GM12878 (cell line): ENCODE results near the gene KCNQ1. TPM values are rescaled to one million over a fixed set of nuclear protein-coding genes. Genes with fewer than 3 reads are reported as not detected.

Experiments used
- ATAC-seq: fragments of 200-7000 bp; cut with Tn5 transposase; 3 replicates; pipeline ENCODE4 v1.9.1; 2020; ENCODE audit warnings: mild to moderate bottlenecking, moderate library complexity
- BruUV-seq: library from RNA; stranded (reverse); fragments of 400-500 nt; replicated peaks from 2 replicates; lab custom pipeline; 2021; lab: Mats Ljungman, UMichigan
- CTCF ChIA-PET: fragments of 300-600 bp; sonication (Branson Sonifier 250); formaldehyde crosslinking; extraction: SDS; loops from one replicate; lab custom pipeline; 2021; ENCODE audit warnings: inconsistent platforms; lab: Yijun Ruan, JAX
- POLR2A ChIA-PET: fragments of 350-600 bp; formaldehyde crosslinking; extraction: SDS; loops from one replicate; lab custom pipeline; 2021; ENCODE audit warnings: inconsistent platforms; lab: Charles Lee
- RAD21 ChIA-PET: fragments of 300-600 bp; sonication (Branson Sonifier 250); formaldehyde crosslinking; loops from one replicate; lab custom pipeline; 2023; ENCODE audit warnings: antibody characterized with exemption; ENCODE audit not compliant: unreplicated experiment; lab: Charles Lee
- SMC1A ChIA-PET: fragments of 300-600 bp; sonication (Branson Sonifier 250); formaldehyde crosslinking; loops from one replicate; lab custom pipeline; 2023; ENCODE audit not compliant: unreplicated experiment, uncharacterized antibody; lab: Charles Lee
- DNase-seq: peaks from one replicate; pipeline ENCODE4 v3.0.0-alpha.2; 2011; ENCODE audit warnings: low read depth, low spot score
- FAIRE-seq: peaks from 3 replicates; lab custom pipeline; 2011; peaks lifted over from hg19 to GRCh38; lab: Jason Lieb, UNC
- H2AFZ ChIP-seq: 2 replicates; pipeline ENCODE4 v1.6.0; 2011; ENCODE audit warnings: low read depth, low read length, control low read depth; ENCODE audit not compliant: control insufficient read depth
- H3K27ac ChIP-seq: 2 replicates; pipeline ENCODE4 v1.5.1; 2011; ENCODE audit warnings: control low read depth; ENCODE audit not compliant: control insufficient read depth, insufficient read depth
- H3K27me3 ChIP-seq, 2 experiments: replicated peaks in 1 of 2; 2 replicates each; pipeline versions ENCODE4 v1.6.0 to v1.6.1; 2011; ENCODE audit warnings: low read length in 1 of 2; ENCODE audit not compliant: control insufficient read depth in 2 of 2, insufficient read depth in 2 of 2
- H3K36me3 ChIP-seq, 2 experiments: 2 replicates each; pipeline ENCODE4 v1.5.1; 2011; ENCODE audit warnings: low read length in 1 of 2; ENCODE audit not compliant: control insufficient read depth in 2 of 2, insufficient read depth in 2 of 2
- H3K4me1 ChIP-seq: 2 replicates; pipeline ENCODE4 v1.6.1; 2011; ENCODE audit warnings: mild to moderate bottlenecking, low read length, moderate library complexity, mixed read lengths; ENCODE audit not compliant: control insufficient read depth, insufficient read depth
- H3K4me2 ChIP-seq: 2 replicates; pipeline ENCODE4 v1.6.0; 2011; ENCODE audit warnings: control low read depth; ENCODE audit not compliant: control insufficient read depth, insufficient read depth
- H3K4me3 ChIP-seq: fragments of 200-600 bp; sonication (generic); 2 replicates; pipeline ENCODE4 v1.5.1; 2016
- H3K79me2 ChIP-seq: 2 replicates; pipeline ENCODE4 v1.6.0; 2011; ENCODE audit warnings: low read length; ENCODE audit not compliant: control insufficient read depth, insufficient read depth
- H3K9ac ChIP-seq: 2 replicates; pipeline ENCODE4 v1.8.0; 2011; ENCODE audit warnings: low read length, control low read depth, mixed read lengths; ENCODE audit not compliant: control insufficient read depth, insufficient read depth
- H3K9me3 ChIP-seq: replicated peaks from 3 replicates; pipeline ENCODE4 v1.5.1; 2011; ENCODE audit warnings: mild to moderate bottlenecking, low read length; ENCODE audit not compliant: control insufficient read depth, insufficient read depth
- H4K20me1 ChIP-seq: 2 replicates; pipeline ENCODE4 v1.6.0; 2011; ENCODE audit not compliant: control insufficient read depth, insufficient read depth
- ASH2L ChIP-seq: fragments of 300-600, 200-600 bp; sonication (generic); IDR thresholded peaks from 2 replicates; pipeline ENCODE4 v1.6.1; 2017; ENCODE audit warnings: low read depth, mild to moderate bottlenecking, borderline replicate concordance
- ATF2 ChIP-seq: IDR thresholded peaks from 2 replicates; pipeline ENCODE4 v1.6.1; 2012; ENCODE audit warnings: low read length, inconsistent platforms
- E2F4 ChIP-seq: IDR thresholded peaks from 2 replicates; pipeline ENCODE4 v1.6.1; 2012; ENCODE audit warnings: low read depth, low read length, improper control_type of control experiment
- HCFC1 ChIP-seq: fragments of 150-350 bp; IDR thresholded peaks from 2 replicates; pipeline ENCODE4 v1.6.1; 2014; ENCODE audit warnings: low read length
- IRF5 ChIP-seq: fragments of 450-650 bp; IDR thresholded peaks from 2 replicates; pipeline ENCODE4 v1.6.1; 2017; ENCODE audit warnings: borderline replicate concordance
- LARP7 ChIP-seq: fragments of 450-650 bp; IDR thresholded peaks from 2 replicates; pipeline ENCODE4 v1.6.1; 2017; ENCODE audit warnings: mild to moderate bottlenecking
- MAX ChIP-seq: IDR thresholded peaks from 2 replicates; pipeline ENCODE4 v1.6.1; 2012; ENCODE audit warnings: low read depth, low read length, improper control_type of control experiment
- PBX3 ChIP-seq: IDR thresholded peaks from 2 replicates; pipeline ENCODE4 v1.6.1; 2011; ENCODE audit warnings: mild to moderate bottlenecking, low read depth, low read length, moderate library complexity; ENCODE audit not compliant: insufficient replicate concordance
- RUNX3 ChIP-seq: IDR thresholded peaks from 2 replicates; pipeline ENCODE4 v1.6.1; 2012; ENCODE audit warnings: low read length, inconsistent platforms
- SRF ChIP-seq, 2 experiments: IDR thresholded peaks; 2 replicates each; pipeline ENCODE4 v1.6.1; 2011; ENCODE audit warnings: low read depth in 2 of 2, low read length in 2 of 2, mild to moderate bottlenecking in 1 of 2, moderate library complexity in 1 of 2
- ZNF622 ChIP-seq: fragments of 450-650 bp; IDR thresholded peaks from 2 replicates; pipeline ENCODE4 v1.6.1; 2017; ENCODE audit warnings: mild to moderate bottlenecking, inconsistent platforms
- WGBS: methylation state at CpG from one replicate; pipeline ENCODE4 v1.1.6; 2016; ENCODE audit warnings: low lambda C conversion rate; ENCODE audit not compliant: insufficient replicate concordance, insufficient coverage; ENCODE audit errors: missing lambda C conversion rate; 5-methylcytosine and 5-hydroxymethylcytosine counted together
- in situ Hi-C: fragments of 300-500 bp; cut with MboI; formaldehyde crosslinking; loops from 9 replicates; pipeline ENCODE4 v1.14.3; 2018; ENCODE audit warnings: mixed read lengths
- intact Hi-C: fragments of 100-400 bp; cut with micrococcal nuclease; formaldehyde crosslinking; loops from one replicate; pipeline ENCODE4 v1.14.2; 2022; ENCODE audit not compliant: unreplicated experiment
- polyA plus RNA-seq, 11 experiments: library from polyadenylated mRNA; depleted of rRNA in 4 of 11; unstranded in 6 of 11; stranded (reverse) in 5 of 11; fragments of >200 nt; fragmentation: Nextera tagmentation in 4 of 11; fragmentation: Illumina TruSeq in 1 of 11; extraction: Ambion mirVana in 4 of 11; extraction: Trizol in 1 of 11; gene quantifications; 1 replicate in 1 of 11; 2 replicates in 10 of 11; pipeline versions ENCODE4 v1.2.1 to v1.2.3, GENCODE V29; 2011 to 2016; ENCODE audit warnings: inconsistent platforms in 2 of 11, missing spikeins in 2 of 11, low read depth in 1 of 11
- total RNA-seq, 4 experiments: library from RNA; depleted of rRNA in 3 of 4; stranded (reverse); fragments of >200 nt in 3 of 4; fragmentation: Illumina TruSeq in 1 of 4; extraction: Trizol in 1 of 4; gene quantifications; 2 replicates each; pipeline versions ENCODE4 v1.2.1 to v1.2.3, GENCODE V29; 2013 to 2021

Gene KCNQ1
- total and polyA plus RNA-seq, 10 of the 15 experiments (the other 5 are each of a cell fraction or from before 2014, with no cell fraction given) = 0.03 to 0.15 (median 0.12) TPM; not detected in 7

- CTCF ChIA-PET = interaction anchor here (0.8 kb wide), 1 partner anchor 371 kb away, joined by 3 read pairs; no protein-coding TSS in a partner anchor
- ATAC-seq (no peak), DNase-seq (no peak), FAIRE-seq (no peak)
- POLR2A ChIA-PET = no interaction called here
- Histone ChIP-seq H3K9ac (no peak overlapping the region), H3K79me2 (no peaks in the 10 kb centered on the region), H3K9me3 (no peaks in the 10 kb centered on the region), H3K4me1 (no peaks in the 10 kb centered on the region), H3K27ac (no peak overlapping the region), H2AFZ (no peak overlapping the region), H4K20me1 (no peaks in the 10 kb centered on the region), H3K4me2 (no peak overlapping the region), H3K4me3 (no peak overlapping the region), H3K27me3 (no peaks in the 10 kb centered on the region), H3K36me3 (no peaks in the 10 kb centered on the region)
- RAD21 ChIA-PET = no interaction called here
- SMC1A ChIA-PET = no interaction called here
- no peak for TF ChIP-seq LARP7
- TF ChIP-seq ASH2L = no peak
- no peak for TF ChIP-seq PBX3
- TF ChIP-seq MAX = no peak
- TF ChIP-seq SRF (IDR thresholded peaks at IDR 0.05; ENCODE audit: low read depth in 2 of 2, low read length in 2 of 2) = no peak
- TF ChIP-seq RUNX3 = no peak
- TF ChIP-seq HCFC1 = no peak
- TF ChIP-seq IRF5 = no peak
- TF ChIP-seq ZNF622 = no peak
- TF ChIP-seq E2F4 = no peak
- no peak for TF ChIP-seq ATF2
- BruUV-seq = no TSS peak
- WGBS = 43% methylated on average over 8 of the region's 8 CpGs
- intact Hi-C loops (no loop called here), in situ Hi-C loops (loop anchor here (5.0 kb wide), 1 partner anchor 52 kb away; no protein-coding TSS in a partner anchor)
Measured at GRCh38 chr11:2518983-2519340, 74.2 kb downstream of the KCNQ1 start.
